Head of caudate nucleus (tissue), 42 donors: ENCODE results near the gene RPS3.
"Not testable (repeated sequence)": the region's sequence is repeated elsewhere in the genome, so short reads cannot be mapped to it uniquely, and the experiment has no call there.

Source experiments
- DNase-seq, 42 donors: peaks; one replicate each; pipeline versions ENCODE4 v3.0.0 to v3.0.0-alpha.2; 2020 to 2021; ENCODE audit warnings: mixed read lengths in 7 of 42
- intact Hi-C: fragments of 100-400 bp; cut with DNase I; formaldehyde crosslinking; loops from one replicate; pipeline ENCODE4 v1.15.0; 2022

RPS3 gene

DNA sequence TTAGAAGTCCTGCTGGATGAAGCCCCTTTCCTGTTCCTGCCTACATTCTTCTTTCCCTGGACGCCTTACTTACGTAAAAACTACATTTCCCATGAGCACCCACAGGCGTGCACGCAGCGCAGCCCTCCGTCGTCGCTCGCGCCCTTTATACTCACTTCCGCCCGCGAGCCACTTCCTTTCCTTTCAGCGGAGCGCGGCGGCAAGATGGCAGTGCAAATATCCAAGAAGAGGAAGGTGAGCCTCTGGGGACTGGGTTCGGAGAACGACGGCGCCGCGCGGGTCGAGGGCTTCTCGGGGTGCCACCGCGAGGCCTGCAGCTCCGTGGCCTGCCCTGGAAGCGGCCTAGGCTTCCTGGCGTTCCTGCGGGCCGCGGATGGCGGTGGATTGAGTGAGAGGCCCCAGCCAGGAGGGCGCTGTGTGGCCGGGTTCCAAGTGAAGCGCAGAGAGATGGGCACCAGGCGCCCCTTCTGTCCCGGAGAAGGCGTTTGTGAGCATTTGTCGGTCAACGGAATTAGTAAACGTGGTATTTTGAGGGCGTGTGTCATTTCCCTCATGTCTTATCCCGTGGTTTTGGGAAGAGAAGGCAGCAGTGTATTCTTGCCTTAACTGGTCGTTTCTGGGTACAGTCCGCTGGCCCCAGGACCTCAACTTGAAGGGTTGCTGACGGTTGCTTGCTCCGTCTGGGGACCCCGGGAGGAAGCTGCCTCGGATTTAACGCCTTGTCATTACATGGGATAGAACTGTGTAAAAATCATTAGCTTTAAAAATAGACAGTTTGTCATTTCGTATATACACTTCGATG lies at the start of gene RPS3:
RPS3 (plus strand) TSS at position 175 of the 802 bp plus-strand sequence; CDS start at position 205, 30 bp downstream.
- peak; percentile 88 to 97 (median 94) for DNase-seq
- intact Hi-C loops = no loop called here

DNA sequence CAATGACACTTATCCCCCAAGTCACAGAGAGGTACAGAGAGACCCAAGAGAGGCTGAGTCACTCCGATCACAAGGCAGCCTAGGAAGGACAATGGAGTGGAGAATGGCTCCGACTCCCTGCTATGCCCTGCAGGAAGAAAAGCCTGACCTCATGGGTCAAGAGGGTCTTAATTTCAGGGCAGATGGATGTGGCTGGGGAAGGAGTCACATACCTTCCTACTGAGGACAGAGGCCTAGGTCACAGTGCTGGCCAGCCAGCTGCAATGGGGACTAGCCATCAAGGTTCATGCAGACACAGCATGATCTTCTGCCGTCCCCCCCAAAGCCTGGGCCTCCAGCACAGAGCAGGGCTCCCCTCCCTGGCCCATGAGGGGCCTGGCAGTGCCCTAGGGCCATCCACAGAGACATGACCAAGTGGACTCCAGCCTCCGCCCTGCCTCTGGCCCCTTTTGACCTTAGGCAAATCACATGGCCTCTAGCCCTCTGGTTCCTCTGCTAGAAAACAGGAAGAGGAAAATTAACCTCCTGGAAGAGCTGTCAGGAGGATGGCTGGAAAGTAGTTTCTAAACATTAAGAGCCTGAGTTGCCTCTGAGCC lies 49.7 kb upstream of the RPS3 start:
- intact Hi-C loops = no loop called here
- DNase-seq = peak in 5 of 42 donors; percentile 27 to 62 (median 44)

DNA sequence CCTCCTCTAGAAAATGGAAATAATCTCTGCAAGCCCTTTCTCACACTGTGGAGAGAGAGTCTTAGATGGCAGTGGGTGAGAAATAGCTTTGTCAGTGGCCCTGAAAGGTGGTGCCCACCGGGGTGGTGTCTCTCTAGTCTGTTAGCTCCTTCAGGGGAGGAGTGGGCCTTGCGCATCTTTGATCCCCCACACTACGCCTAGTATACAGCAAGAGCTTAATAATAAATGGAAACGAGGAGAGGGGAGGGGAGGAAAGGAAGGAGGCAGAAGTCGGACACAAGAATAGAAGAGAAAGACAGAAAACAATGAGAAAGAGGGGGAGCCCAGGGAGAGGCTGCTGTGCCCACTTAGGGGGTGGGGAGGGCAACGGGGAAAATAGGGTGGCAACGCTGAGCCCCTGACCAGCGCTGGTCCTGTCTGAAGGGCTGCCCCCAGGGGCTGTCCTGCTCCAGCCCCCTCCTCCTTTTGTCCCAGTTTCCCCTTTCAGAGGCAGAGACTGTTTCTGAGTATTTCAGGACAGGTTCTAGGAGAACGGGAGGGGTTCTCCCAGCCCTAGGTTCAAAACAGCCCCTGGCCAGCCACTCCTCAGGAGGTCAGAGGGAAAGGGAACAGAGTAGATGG lies 49.1 kb upstream of the RPS3 start:
- no peak for DNase-seq
- intact Hi-C loops = no loop called here

DNA sequence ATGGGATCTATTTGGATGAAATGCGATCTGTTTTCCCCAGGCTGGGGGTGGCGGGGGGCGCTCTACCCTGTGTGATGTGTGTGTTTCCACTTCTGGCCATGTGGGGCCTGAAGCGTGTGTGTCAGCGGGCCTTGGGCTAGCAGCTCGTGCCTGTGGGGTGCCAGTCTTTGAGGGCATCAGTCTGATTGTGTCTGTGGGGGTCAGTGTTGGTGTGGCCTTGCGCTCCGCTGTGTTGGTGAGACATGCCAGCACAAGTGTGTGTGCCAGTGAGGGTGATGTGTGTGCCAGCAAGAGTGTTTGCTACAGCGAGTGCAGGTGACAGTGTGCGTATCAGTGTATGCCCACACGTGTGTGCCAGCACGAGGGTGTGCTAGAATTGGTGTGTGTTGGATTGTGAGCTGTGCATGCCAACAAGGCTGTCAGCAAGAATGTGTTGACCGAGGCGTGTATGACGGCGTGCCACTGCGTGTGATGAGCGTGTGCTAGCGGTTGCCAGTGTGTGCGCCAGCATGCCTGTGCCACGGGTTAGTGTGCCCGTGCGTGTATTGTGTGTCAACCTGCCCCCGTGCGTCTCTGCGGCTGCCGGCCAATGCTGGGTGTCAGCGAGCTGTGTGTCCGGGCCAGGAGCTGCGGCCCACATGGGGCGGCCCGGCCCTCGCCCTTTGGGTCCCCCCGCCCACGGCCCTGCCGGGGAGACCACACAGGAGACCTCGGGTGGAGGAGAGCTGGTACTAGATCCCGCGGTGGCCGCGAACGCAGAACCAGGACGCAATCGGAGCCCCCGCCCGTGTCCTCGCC lies 48.4 kb upstream of the RPS3 start:
- intact Hi-C loops = no loop called here
- DNase-seq = peak in 32 of 42 donors; percentile 28 to 74 (median 56)

DNA sequence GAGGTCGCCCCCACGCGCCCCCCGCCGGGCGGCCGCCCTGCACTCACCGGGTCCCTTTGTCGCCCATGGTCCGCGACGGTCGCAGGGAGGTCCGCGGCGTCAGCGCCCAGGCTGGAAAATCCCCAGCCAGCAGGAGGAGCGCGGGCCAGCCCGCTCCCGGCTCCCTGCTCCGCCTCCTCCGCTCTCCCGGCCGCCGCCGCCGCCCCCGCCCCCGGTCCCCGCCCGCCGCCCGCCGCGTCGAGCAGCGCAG lies 47.9 kb upstream of the RPS3 start, which contains the start of gene ARRB1:
ARRB1 (minus strand) TSS at position 121 of the 250 bp plus-strand sequence; CDS start at position 67, 54 bp downstream.
- DNase-seq = peak in 13 of 42 donors; percentile 59 to 81 (median 68)
- intact Hi-C loops = no loop called here

DNA sequence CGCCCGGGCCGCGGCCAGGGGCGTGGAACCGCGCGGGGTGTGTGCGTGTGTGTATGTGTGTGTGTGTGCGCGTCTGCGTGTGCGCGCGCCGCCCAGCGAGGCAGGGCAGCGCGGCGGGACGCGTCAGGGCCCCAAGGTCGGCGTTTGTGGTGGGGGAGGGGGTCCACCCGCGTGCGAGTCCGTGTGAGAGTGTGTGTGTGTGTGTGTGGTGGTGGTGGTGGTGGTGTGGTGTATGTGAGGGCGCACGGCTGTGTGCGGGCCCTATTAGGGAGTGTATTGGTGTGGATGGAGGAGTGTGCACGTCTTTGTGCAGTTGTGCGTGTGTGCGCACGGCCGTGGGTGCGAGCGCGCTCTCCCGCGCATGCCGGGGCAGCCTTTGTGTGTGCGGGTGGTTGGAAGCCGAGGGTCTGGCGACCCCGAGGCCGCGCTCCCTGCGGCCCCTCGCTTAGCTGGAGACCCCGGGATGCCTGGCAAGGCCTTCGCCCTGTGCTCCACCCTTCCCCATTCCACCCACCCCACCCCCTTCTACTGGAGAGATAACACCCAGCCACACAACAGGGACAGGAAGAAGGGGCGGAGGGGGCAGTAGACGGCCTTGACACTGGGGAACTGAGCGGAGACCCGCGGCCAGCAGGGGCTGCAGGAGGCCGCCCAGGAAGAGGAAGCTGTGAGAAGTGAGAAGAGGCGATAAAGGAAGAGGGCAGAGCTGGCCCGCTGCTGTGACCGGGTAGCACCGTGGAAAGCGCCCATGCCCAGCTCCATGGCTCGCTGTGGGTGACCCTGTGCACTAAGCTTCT lies 47.3 kb upstream of the RPS3 start:
- peak in 36 of 42 donors; percentile 21 to 86 (median 60) for DNase-seq
- intact Hi-C loops = no loop called here

DNA sequence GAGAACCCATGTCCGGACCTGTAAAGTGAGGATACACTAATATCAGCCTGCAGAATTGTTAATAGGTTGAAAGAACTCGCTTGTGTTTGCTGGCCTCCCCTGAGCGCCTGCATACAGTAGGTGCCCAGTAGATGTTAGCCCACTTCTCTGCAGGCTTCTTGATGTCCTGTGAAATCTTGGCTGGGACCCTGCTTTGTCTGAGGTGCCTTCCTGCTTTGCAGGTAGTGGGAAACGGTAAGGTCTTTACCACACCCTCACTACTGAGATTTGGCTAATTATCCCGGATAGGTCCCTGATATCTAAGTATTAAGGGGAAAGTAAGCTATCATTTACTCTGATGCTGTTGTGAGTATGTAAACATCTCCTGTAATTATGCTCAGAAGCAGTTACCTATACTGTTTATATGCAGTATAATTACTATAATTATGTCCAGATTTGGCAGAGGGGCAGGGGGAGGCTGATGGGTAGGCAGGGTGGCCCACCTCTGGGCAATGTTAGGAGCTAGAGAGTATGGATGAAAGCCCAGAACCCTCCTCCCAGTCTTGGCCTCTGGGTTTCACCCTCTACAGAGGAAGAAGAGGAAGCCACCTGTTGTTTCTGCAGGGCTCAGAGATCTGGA lies 46.6 kb upstream of the RPS3 start:
- intact Hi-C loops = no loop called here
- DNase-seq = no peak

DNA sequence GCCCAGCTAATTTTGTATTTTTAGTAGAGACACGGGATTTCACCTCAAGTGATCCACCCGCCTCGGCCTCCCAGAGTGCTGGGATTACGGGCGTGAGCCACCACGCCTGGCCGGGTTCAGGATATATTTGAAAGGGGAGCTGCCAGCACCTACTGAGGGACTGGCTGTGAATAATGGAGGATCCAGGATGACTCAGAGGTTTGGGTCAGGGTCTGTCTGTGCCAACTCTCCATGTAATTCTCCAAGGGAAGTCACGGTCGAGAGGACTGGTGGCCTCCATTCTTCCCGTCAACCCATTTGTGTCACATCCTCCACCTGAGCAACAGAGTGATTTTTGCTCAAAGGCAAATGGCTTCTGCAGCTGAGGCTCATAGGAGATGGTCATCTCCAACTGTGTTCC lies 44.3 kb upstream of the RPS3 start:
- no peak for DNase-seq
- intact Hi-C loops = no loop called here

DNA sequence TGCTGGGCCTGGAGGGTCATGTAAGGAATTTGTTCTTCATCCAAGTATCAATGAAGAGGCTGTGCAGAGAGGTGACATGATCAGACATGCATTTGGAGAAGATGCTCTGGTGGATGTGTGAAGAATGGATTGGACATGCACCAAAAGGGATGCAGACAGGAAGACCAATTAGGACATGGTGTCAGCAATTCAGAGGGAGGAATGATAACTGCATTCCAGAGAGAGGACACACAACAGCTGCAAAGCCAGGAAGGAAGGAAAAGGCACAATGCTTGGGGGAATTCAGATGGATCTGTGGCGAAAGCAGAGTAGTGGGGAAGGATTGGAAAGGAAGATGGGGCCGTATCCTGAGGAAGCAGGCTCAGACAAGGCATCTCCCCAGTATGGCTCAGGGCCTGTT lies 42.7 kb upstream of the RPS3 start:
- no peak for DNase-seq
- intact Hi-C loops = no loop called here

DNA sequence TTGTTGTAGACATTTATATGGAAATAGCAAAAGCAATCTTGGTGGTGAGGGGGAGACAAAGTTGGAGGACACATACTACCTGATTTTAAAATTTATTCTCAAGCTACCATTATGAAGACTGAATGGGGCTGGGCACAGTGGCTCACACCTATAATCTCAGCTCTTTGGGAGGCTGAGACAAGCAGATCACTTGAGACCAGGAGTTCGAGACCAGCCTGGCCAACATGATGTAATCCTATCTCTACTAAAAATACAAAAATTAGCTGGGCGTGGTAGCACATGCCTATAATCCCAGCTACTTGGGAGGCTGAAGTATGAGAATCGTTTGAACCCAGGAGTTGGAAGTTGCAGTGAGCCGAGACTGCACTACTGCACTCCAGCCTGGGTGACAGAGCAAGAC lies 37.0 kb upstream of the RPS3 start:
- DNase-seq, intact Hi-C loops: not testable (repeated sequence)

DNA sequence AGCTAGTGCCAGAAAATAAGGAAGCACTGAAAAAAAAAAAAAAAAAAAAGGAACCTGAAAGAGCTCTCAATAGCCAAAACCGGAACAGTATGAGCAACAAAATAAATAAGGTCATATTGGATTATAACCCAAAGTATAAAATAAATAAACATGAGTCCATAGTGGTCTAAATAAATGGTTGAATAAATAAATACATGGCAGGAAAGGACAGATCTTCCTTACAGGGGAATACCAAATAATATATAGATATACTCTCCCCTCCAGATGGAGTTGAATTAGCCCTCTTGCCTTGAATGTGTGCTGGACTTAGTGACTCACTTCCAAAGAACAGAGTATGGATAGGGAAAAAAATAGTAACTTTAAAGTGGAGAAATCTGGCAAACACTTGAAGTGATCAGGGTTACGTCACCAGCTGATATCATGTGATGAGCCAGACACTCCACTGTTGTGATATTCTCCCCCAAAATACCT lies 33.6 kb upstream of the RPS3 start:
- intact Hi-C loops = no loop called here
- no peak for DNase-seq

DNA sequence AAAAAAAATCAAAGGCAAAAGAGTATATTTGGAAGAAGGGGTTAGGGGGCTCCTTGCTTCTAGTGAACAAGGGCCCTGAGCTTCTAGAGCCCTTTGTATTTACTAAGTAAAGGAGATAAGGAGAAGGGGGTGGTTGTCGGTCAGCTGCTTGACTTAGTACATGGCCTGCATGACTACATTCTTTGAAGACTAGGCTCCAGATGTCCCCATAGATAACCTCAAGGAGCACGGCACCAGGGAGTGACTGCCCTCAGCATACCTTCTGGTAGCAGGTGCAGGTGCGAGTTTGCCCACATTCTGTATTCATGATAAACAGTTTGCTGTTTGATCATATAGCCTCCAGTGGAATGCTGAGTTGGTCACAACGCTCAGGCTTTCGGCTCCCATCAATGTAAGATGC lies 32.5 kb upstream of the RPS3 start:
- intact Hi-C loops = not testable (repeated sequence)

DNA sequence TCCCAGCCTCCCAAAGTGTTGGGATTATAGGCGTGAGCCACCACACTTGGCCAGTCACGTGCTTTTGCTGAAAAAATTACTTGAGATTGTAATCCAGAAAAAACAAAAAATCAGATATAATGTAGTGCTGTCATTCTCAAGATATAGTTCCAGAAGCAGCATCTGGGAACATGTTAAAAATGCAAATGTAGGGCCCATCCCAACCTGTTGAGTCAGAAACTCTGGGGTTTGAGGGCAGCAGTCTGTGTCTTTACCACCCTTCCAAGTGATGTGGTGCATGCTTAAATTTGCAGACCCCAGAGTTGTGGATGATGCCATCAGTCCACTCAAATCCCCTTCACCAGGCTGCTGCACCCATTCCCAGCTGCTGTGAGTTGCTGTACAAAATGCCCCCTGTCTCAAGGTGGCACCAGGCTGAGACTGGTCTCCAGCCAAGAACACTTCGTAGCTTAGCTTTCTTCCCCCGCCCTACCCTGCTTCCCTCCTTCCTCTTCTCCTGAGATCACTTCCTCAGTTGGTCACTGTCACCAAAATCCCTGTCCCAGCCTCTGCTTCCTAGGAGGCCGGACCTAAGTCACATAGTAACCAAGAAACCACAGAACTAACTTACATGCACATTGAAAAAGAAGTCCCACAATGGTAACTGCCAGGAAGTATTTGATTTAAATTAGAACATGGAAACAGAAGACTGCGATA lies 29.6 kb upstream of the RPS3 start:
- peak in 8 of 42 donors; percentile 9 to 27 (median 19) for DNase-seq

More for the DNA sequence above, 32.5 kb upstream of the RPS3 start:
- not testable (repeated sequence) for DNase-seq

DNA sequence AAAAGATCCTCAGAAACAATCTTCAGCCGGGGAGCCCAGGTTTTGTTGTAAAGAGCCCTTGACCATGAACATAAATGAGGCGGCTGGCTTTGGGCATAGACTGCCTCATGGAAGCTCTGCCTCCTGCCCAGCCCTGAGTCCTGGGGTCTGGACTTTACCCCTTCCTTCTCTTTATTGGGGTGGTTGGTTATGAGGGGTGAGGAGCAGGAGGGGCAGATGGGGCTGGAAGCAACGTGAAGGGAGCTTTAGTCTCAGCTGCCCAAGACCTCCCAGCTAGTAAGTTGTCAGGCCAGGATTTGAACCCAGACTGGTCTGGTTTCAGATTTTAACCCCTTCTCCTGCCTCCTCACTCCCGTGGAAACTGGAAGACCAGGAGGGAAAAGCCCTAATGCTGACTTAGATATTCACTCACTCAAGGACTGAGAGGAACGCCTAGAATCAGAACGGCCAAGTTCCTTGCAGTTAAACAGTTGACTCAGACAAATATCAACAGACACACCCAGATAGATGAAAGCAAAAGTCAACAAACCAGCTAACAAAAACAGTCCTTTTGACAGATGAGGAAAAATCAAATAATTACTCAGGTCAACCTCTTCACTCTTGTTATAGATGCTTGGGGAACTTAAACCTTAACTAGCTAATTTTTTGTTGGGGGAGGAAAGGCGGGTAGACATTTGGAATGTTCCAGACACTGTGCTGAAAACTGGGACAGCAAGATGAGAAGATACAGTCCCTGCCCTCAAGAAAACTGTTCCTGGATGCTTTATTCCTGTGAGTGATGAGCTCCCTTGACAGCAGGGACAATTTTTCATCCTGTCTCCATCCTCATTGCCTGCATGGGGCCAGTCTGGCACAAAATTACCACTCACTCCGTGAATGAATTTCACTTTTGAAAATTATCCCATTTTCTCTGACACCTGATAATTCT lies 27.1 kb upstream of the RPS3 start:
- DNase-seq = no peak
- intact Hi-C loops = no loop called here

More for the DNA sequence above, 29.6 kb upstream of the RPS3 start:
- intact Hi-C loops = no loop called here

DNA sequence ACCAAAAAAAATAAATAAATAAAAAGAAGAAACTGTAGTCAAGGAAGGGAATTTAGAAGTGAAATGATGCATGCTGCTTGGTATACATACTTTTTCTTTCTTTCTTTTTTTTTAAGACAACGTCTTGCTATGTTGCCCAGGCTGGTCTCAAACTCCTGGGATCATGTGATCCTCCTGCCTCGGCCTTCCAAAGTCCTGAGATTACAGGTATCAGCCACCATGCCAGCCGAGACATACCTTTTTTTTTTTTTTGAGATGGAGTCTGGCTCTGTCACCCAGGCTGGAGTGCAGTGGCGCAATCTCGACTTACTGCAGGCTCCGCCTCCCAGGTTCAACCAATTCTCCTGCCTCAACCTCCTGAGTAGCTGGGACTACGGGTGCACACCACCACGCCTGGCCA lies 26.1 kb upstream of the RPS3 start:
- intact Hi-C loops = no loop called here
- DNase-seq = no peak

DNA sequence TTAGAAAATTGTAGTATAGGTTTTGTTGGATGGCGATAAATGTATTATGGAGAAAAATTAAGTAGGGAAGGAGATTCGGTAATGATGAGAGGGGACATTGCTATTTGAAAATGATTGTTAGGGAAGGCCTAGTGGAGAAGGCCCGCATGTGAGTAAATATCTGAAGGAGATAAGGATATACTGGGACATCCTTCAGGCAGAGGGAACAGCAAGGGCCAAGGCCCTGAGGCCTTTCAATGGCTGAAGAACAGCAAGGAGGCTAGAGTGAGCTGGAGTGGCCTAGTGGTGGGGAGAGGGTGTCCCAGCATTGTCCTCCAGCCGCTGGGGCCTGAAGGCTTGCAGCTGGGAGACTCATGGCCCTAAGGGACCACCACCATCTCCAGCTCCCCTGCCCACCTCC lies 24.7 kb upstream of the RPS3 start:
- intact Hi-C loops = no loop called here
- no peak for DNase-seq

DNA sequence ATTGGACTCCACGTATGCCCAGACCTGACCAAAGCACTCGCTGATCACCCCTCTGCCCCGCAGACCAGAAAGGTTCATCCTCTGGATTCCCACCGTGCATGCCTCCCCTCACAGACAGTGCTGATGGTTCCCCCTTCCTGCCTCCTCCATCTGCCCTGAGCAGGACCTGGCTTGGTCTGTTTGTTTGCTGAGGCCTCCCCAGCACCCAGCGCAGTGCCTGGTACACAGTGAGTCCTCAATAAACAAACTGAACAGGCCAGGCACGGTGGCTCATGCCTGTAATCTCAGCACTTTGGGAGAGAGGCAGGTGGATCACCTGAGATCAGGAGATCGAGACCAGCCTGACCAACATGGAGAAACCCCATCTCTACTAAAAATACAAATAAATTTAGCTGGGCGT lies 23.7 kb upstream of the RPS3 start:
- intact Hi-C loops = no loop called here
- no peak for DNase-seq
